Fibroblast of lung (primary cell): ENCODE results near the gene CFAP46. TPM values are rescaled to one million over a fixed set of nuclear protein-coding genes. Genes with fewer than 3 reads are reported as not detected.

Source experiments
- DNase-seq, 2 donors: peaks; one replicate each; pipeline versions ENCODE4 v3.0.0 to v3.0.0-alpha.2; 2010; ENCODE audit warnings: low read depth in 2 of 2
- H2AFZ ChIP-seq: 2 replicates; pipeline ENCODE4 v1.5.1; 2012; ENCODE audit warnings: low read length, control low read depth, inconsistent platforms
- H3K27ac ChIP-seq: 2 replicates; pipeline ENCODE4 v1.5.1; 2011; ENCODE audit warnings: low read length, control low read depth; ENCODE audit not compliant: insufficient read depth
- H3K27me3 ChIP-seq: 2 replicates; pipeline ENCODE4 v1.5.1; 2011; ENCODE audit warnings: mild to moderate bottlenecking, low read length; ENCODE audit not compliant: control insufficient read depth, insufficient read depth
- H3K36me3 ChIP-seq: 2 replicates; pipeline ENCODE4 v1.5.1; 2011; ENCODE audit warnings: low read length; ENCODE audit not compliant: control insufficient read depth, insufficient read depth
- H3K4me1 ChIP-seq: 2 replicates; pipeline ENCODE4 v1.5.1; 2011; ENCODE audit warnings: low read length; ENCODE audit not compliant: control insufficient read depth, insufficient read depth; ENCODE audit errors: extremely low read depth
- H3K4me2 ChIP-seq: 2 replicates; pipeline ENCODE4 v1.5.1; 2011; ENCODE audit warnings: low read length, control low read depth; ENCODE audit not compliant: insufficient read depth; ENCODE audit errors: extremely low read depth
- H3K4me3 ChIP-seq, 4 experiments: fragments of 200-600 bp in 1 of 4; sonication (generic) in 1 of 4; replicated peaks in 1 of 4; 2 replicates each; pipeline ENCODE4 v1.5.1; 2011 to 2016; ENCODE audit warnings: low read length in 4 of 4, low read depth in 3 of 4, mild to moderate bottlenecking in 3 of 4, control low read depth in 2 of 4, inconsistent platforms in 1 of 4, mixed read lengths in 1 of 4; ENCODE audit not compliant: insufficient read depth in 1 of 4; ENCODE audit errors: control extremely low read depth in 1 of 4
- H3K79me2 ChIP-seq: 2 replicates; pipeline ENCODE4 v1.5.1; 2012; ENCODE audit warnings: mild to moderate bottlenecking, low read length, inconsistent platforms; ENCODE audit not compliant: control insufficient read depth, insufficient read depth
- H3K9ac ChIP-seq: 2 replicates; pipeline ENCODE4 v1.5.1; 2011; ENCODE audit warnings: mild to moderate bottlenecking, low read length, control low read depth; ENCODE audit not compliant: insufficient read depth
- H3K9me3 ChIP-seq: 2 replicates; pipeline ENCODE4 v1.5.1; 2012; ENCODE audit warnings: low read depth, low read length; ENCODE audit not compliant: control insufficient read depth, insufficient read depth
- H4K20me1 ChIP-seq: 2 replicates; pipeline ENCODE4 v1.5.1; 2011; ENCODE audit warnings: low read length; ENCODE audit not compliant: control insufficient read depth, insufficient read depth; ENCODE audit errors: extremely low read depth
- CTCF ChIP-seq, 2 donors: IDR thresholded peaks in 1 of 2; conservative IDR thresholded peaks in 1 of 2; 1 replicate in 1 of 2; 2 replicates in 1 of 2; pipeline ENCODE4 v1.5.1; 2011 to 2012; ENCODE audit warnings: low read length in 2 of 2, control low read depth in 1 of 2, inconsistent platforms in 1 of 2, low read depth in 1 of 2, mild to moderate bottlenecking in 1 of 2
- EZH2 ChIP-seq: IDR thresholded peaks from 2 replicates; pipeline ENCODE4 v1.5.1; 2012; ENCODE audit warnings: low read length, control low read depth, mild to moderate bottlenecking; ENCODE audit errors: missing control alignments
- polyA plus RNA-seq, 2 donors: library from polyadenylated mRNA; depleted of rRNA in 1 of 2; stranded (reverse) in 1 of 2; unstranded in 1 of 2; fragments of >200 nt; gene quantifications; 2 replicates each; pipeline ENCODE4 v1.2.1, GENCODE V29; 2011 to 2012; ENCODE audit warnings: missing spikeins in 1 of 2
- total RNA-seq: library from RNA; depleted of rRNA; stranded (reverse); fragments of >200 nt; gene quantifications from 2 replicates; pipeline ENCODE4 v1.2.1, GENCODE V29; 2014

CFAP46 gene
- total and polyA plus RNA-seq, 2 donors (not counting 1 experiment from before 2014, with no cell fraction given), result 0.25 to 0.66 TPM

GRCh38 chr10:132926070-132926469 lies 16.3 kb downstream of the CFAP46 start:
- Histone ChIP-seq H3K9ac (no peak overlapping the region), H3K27me3 (no peaks in the 10 kb centered on the region)

DNA sequence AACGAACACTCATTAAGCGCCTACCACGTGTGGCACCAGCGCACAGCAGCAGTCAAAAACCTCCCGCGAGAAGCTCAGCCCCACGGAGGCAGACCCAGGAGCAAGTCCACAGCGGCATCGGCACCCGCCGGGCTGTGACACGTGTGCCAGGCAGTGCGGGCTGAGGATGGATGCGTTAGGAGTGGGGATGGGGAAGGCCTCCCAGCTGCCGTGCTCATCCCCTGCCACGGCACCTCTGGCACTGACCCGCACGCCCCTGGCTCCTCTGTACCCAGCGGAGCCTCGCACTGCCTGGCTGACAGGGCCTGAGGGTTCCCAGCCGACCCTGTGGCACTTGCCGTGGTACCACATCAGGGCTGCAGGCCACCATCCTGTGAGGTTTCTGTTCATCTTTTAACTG lies 16.8 kb downstream of the CFAP46 start:
- DNase-seq, result no peak
- no peak overlapping the region for H3K9ac ChIP-seq
- H3K27me3 ChIP-seq, result no peaks in the 10 kb centered on the region
- TF ChIP-seq CTCF (conservative IDR thresholded peaks at IDR 0.05 in 1 of 2, IDR thresholded peaks at IDR 0.05 in 1 of 2; ENCODE audit: low read depth in 1 of 2, low read length in 2 of 2) (no peak), EZH2 (no peak)
- no peak overlapping the region for H3K4me2 ChIP-seq
- H3K4me1 ChIP-seq, result no peaks in the 10 kb centered on the region
- H3K9me3 ChIP-seq, result no peaks in the 10 kb centered on the region
- no peaks in the 10 kb centered on the region for H3K79me2 ChIP-seq
- H3K4me3 ChIP-seq, result no peak overlapping the region
- no peaks in the 10 kb centered on the region for H3K36me3 ChIP-seq
- H3K27ac ChIP-seq, result no peak overlapping the region
- H2AFZ ChIP-seq, result no peak overlapping the region
- H4K20me1 ChIP-seq, result no peaks in the 10 kb centered on the region

More at GRCh38 chr10:132926070-132926469, 16.3 kb downstream of the CFAP46 start:
- no peaks in the 10 kb centered on the region for H3K79me2 ChIP-seq
- H3K9me3 ChIP-seq, result no peaks in the 10 kb centered on the region
- H3K4me3 ChIP-seq, result no peak overlapping the region
- H3K36me3 ChIP-seq, result no peaks in the 10 kb centered on the region
- H3K27ac ChIP-seq, result no peak overlapping the region
- no peak overlapping the region for H3K4me2 ChIP-seq
- no peak for DNase-seq
- no peaks in the 10 kb centered on the region for H4K20me1 ChIP-seq
- H2AFZ ChIP-seq, result no peak overlapping the region
- TF ChIP-seq CTCF (conservative IDR thresholded peaks at IDR 0.05 in 1 of 2, IDR thresholded peaks at IDR 0.05 in 1 of 2; ENCODE audit: low read depth in 1 of 2, low read length in 2 of 2), result no peak
- no peak for TF ChIP-seq EZH2
- H3K4me1 ChIP-seq, result no peaks in the 10 kb centered on the region

GRCh38 chr10:132925071-132925561 lies 17.3 kb downstream of the CFAP46 start:
- Histone ChIP-seq H3K36me3 (no peaks in the 10 kb centered on the region), H4K20me1 (no peaks in the 10 kb centered on the region), H3K4me2 (no peak overlapping the region), H3K27me3 (no peaks in the 10 kb centered on the region), H3K9me3 (no peaks in the 10 kb centered on the region), H2AFZ (no peak overlapping the region), H3K4me3 (no peak overlapping the region), H3K79me2 (no peaks in the 10 kb centered on the region), H3K4me1 (no peaks in the 10 kb centered on the region), H3K9ac (no peak overlapping the region), H3K27ac (no peak overlapping the region)
- TF ChIP-seq CTCF (conservative IDR thresholded peaks at IDR 0.05 in 1 of 2, IDR thresholded peaks at IDR 0.05 in 1 of 2; ENCODE audit: low read depth in 1 of 2, low read length in 2 of 2) (no peak), EZH2 (no peak)
- no peak for DNase-seq
